Heart left ventricle (tissue), 16 donors: ENCODE data around the gene TAC4. TPM values are rescaled to one million over a fixed set of nuclear protein-coding genes. Genes with fewer than 3 reads are reported as not detected.

Experiments used
- ATAC-seq, 4 donors: fragments of 200-7000 bp; cut with Tn5 transposase; one replicate each; pipeline ENCODE4 v1.9.1; 2020 to 2022; ENCODE audit warnings: moderate library complexity in 4 of 4, mild to moderate bottlenecking in 3 of 4, moderate number of reproducible peaks in 1 of 4
- DNase-seq, 5 donors: peaks; one replicate each; pipeline ENCODE4 v3.0.0-alpha.2; 2020
- H3K27ac ChIP-seq, 12 donors: fragments of 200-600 bp; sonication (generic) in 4 of 12; one replicate each; pipeline versions ENCODE4 v1.5.0 to v1.8.0; 2016 to 2022; ENCODE audit warnings: mild to moderate bottlenecking in 2 of 12
- H3K27me3 ChIP-seq, 9 donors: fragments of 200-600 bp; sonication (generic) in 2 of 9; one replicate each; pipeline versions ENCODE4 v1.5.1 to v1.8.0; 2016 to 2022; ENCODE audit warnings: mild to moderate bottlenecking in 3 of 9
- H3K36me3 ChIP-seq, 9 donors: fragments of 200-600 bp; sonication (generic) in 2 of 9; one replicate each; pipeline versions ENCODE4 v1.5.0 to v1.8.0; 2018 to 2022; ENCODE audit warnings: mild to moderate bottlenecking in 2 of 9
- H3K4me1 ChIP-seq, 12 donors: fragments of 200-600 bp; sonication (generic) in 4 of 12; one replicate each; pipeline versions ENCODE4 v1.5.0 to v1.8.0; 2016 to 2022; ENCODE audit warnings: mild to moderate bottlenecking in 3 of 12
- H3K4me3 ChIP-seq, 12 donors: fragments of 200-600 bp; sonication (generic) in 4 of 12; one replicate each; pipeline versions ENCODE4 v1.5.0 to v1.8.0; 2017 to 2022; ENCODE audit warnings: mild to moderate bottlenecking in 9 of 12, moderate library complexity in 4 of 12
- H3K9me3 ChIP-seq, 12 donors: fragments of 200-600 bp; sonication (generic) in 4 of 12; one replicate each; pipeline versions ENCODE4 v1.5.0 to v1.8.0; 2016 to 2022; ENCODE audit warnings: mild to moderate bottlenecking in 1 of 12
- POLR2A ChIP-seq, 2 donors: fragments of 450-650 bp; IDR thresholded peaks; one replicate each; pipeline ENCODE4 v1.6.1; 2017; ENCODE audit warnings: antibody characterized with exemption in 2 of 2, mild to moderate bottlenecking in 2 of 2, moderate library complexity in 2 of 2
- WGBS, 4 donors: extraction: QIAGEN DNeasy Blood & Tissue Kit in 2 of 4; methylation state at CpG; one replicate each; pipeline versions ENCODE4 v1.1.5 to v1.1.7; 2013 to 2018; 5-methylcytosine and 5-hydroxymethylcytosine counted together
- intact Hi-C, 10 donors: fragments of 100-400 bp; cut with DNase I; formaldehyde crosslinking; loops; one replicate each; pipeline versions ENCODE4 v1.11.1 to v1.14.2; 2022
- polyA plus RNA-seq, 2 donors: library from polyadenylated mRNA; stranded (reverse); fragments of 200-250 nt; gene quantifications; one replicate each; pipeline ENCODE4 v1.2.3, GENCODE V29; 2013
- total RNA-seq, 9 donors: library from RNA; depleted of rRNA in 2 of 9; stranded (reverse); fragments of >200 nt in 2 of 9; fragmentation: NEBNext Ultra II Directional in 3 of 9; extraction: Animal tissue kit (Norgen Biotek cat#: 25700) in 3 of 9; gene quantifications; one replicate each; pipeline versions ENCODE4 v1.1.0 to v1.2.4, GENCODE V29; 2016 to 2023
- TF ChIP-seq, protein P1 (sequence below), 12 donors: fragments of 200-600 bp; sonication (generic) in 4 of 12; IDR thresholded peaks; one replicate each; pipeline versions ENCODE4 v1.5.0 to v1.8.0; 2018 to 2022; ENCODE audit warnings: antibody characterized with exemption in 12 of 12, mild to moderate bottlenecking in 5 of 12
- donor health status: ischemic (EF 13 %, LVEDD 7.1; RV severe dilation, severe dysfunction).
- donor health status: healthy with polysubstance abuse.
- donor health status: DM: no; HTN: yes; CAD: no.
- donor health status: DM: no; HTN: no; CAD: no.
- donor health status: ischemic (EF 25% LVEDD 6.9; RV normal size, moderate dysfunction).
- donor health status: ischemic (EF 25% LVEDD 5.7; RV mildly dilated, moderate dysfunction).
- donor health status: healthy.
- donor health status: DM: yes; HTN: yes; CAD: no.
- donor health status: ischemic (EF 35%, LVEDD 5.7; RV mildly dilated, moderate dysfunction).
- donor health status: nonischemic (EF 11% LVEDD 7.7; RV severe dilation, severe dysfunction).
- donor health status: DM: yes; HTN: yes; CAD: no.
- donor health status: PGD.
- donor health status: ischemic (EF 29% LVEDD 5.4; RV normal size, mild dysfunction).
- donor health status: nonischemic (EF 23%, LVEDD 6.1; RV moderate dilation, normal function).

The TAC4 gene
- total and polyA plus RNA-seq, 11 donors, result 0.50 to 2.1 (median 1.3) TPM; not detected in 8

DNA sequence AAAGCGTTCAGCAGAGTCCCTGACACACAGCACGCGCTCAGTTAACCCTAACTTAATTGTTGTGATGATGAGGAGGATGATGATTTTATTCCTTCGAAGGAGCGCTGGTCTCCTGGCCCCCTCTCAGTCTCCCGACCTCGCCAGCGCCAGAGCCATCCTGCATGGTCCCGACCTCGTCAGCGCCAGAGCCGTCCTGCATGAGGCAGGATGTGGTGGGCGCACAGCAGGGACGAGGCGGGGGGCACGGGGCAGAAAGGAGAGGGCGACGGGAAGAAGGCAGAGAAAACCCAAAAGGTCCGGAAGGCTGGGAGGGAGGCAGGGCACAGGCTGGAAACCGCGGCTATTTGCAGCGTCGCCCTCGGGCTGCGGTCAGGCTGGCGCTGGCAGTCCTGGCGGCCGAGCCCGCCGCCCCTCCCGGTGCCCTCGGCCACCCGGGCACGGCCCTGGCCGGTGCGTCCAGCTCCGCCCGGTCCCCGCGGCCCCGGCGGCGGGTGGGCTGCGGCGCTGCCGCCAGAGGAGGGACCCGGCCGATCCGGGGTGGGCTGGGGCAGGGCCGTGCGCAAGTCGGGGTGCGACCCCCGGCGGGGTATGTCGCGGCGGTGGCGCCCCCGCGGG lies 3.0 kb upstream of the TAC4 start:
- Histone ChIP-seq H3K27ac (peak overlapping the region in 9 of 12 donors; percentile 20 to 72 (median 58)), H3K4me1 (peaks cover 0 to 32% (median 20%) of the 10 kb centered on the region in 12 donors), H3K4me3 (peak overlapping the region; percentile 40 to 82 (median 64)), H3K36me3 (no peaks in the 10 kb centered on the region), H3K27me3 (no peaks in the 10 kb centered on the region), H3K9me3 (no peaks in the 10 kb centered on the region)
- intact Hi-C loops, result loop anchor here (1.0 to 10.0 kb wide), 12 partner anchors 62 to 416 kb away; partner anchors contain the start of genes SLC35B1 (in 5 of the 10), KAT7 (in 2 of the 10) and NXPH3 (in 1 of the 10)
- DNase-seq (peak in 4 of 5 donors; percentile 8 to 60 (median 44)), ATAC-seq (peak in 3 of 4 donors; percentile 23 to 42 (median 28))
- WGBS, 4 donors, result 3 to 8% (median 5%) methylated on average over 29 to 61 of the region's 61 CpGs
- TF ChIP-seq POLR2A (IDR thresholded peaks at IDR 0.05), result no peak
- TF ChIP-seq, protein P1, sequence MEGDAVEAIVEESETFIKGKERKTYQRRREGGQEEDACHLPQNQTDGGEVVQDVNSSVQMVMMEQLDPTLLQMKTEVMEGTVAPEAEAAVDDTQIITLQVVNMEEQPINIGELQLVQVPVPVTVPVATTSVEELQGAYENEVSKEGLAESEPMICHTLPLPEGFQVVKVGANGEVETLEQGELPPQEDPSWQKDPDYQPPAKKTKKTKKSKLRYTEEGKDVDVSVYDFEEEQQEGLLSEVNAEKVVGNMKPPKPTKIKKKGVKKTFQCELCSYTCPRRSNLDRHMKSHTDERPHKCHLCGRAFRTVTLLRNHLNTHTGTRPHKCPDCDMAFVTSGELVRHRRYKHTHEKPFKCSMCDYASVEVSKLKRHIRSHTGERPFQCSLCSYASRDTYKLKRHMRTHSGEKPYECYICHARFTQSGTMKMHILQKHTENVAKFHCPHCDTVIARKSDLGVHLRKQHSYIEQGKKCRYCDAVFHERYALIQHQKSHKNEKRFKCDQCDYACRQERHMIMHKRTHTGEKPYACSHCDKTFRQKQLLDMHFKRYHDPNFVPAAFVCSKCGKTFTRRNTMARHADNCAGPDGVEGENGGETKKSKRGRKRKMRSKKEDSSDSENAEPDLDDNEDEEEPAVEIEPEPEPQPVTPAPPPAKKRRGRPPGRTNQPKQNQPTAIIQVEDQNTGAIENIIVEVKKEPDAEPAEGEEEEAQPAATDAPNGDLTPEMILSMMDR (IDR thresholded peaks at IDR 0.05), result no peak

DNA sequence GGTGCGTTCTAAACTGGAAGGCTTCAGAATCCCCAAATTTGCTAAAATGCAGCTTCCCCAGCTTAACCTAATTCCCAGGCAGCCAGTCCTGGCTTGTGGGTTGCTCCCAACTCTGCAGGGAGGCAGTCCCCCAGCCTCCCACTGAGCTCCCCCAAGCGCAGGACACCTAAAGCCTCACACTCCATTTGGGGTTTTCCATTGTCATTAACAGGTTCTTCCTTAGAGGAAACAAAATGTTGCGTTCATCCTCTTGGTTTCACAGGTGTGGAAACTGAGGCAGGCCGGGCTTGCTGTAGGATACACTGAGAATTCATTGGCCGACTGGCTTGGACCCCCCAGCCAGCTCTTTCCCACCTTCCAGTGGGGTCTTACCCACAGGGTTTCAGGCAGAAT lies 2.3 kb upstream of the TAC4 start:
- ATAC-seq, result no peak
- intact Hi-C loops, result loop anchor here (2.0 to 10.0 kb wide), 11 partner anchors 61 to 415 kb away; partner anchors contain the start of genes SLC35B1 (in 5 of the 10), KAT7 (in 2 of the 10) and NXPH3 (in 1 of the 10)
- H3K4me3 ChIP-seq, result peak overlapping the region in 2 of 12 donors; percentile 69 to 70
- DNase-seq, result peak in 2 of 5 donors; percentile 14 to 39
- 86 to 91% (median 90%) methylated on average over 4 to 5 of the region's 5 CpGs for WGBS, 4 donors
- H3K27me3 ChIP-seq, result no peaks in the 10 kb centered on the region
- H3K27ac ChIP-seq, result peak overlapping the region in 2 of 12 donors; percentile 52 to 71
- H3K4me1 ChIP-seq, result peaks cover 0 to 37% (median 26%) of the 10 kb centered on the region in 12 donors
- no peaks in the 10 kb centered on the region for H3K9me3 ChIP-seq
- TF ChIP-seq, protein P1 (IDR thresholded peaks at IDR 0.05), result no peak
- TF ChIP-seq POLR2A (IDR thresholded peaks at IDR 0.05), result no peak
- H3K36me3 ChIP-seq, result no peaks in the 10 kb centered on the region

DNA sequence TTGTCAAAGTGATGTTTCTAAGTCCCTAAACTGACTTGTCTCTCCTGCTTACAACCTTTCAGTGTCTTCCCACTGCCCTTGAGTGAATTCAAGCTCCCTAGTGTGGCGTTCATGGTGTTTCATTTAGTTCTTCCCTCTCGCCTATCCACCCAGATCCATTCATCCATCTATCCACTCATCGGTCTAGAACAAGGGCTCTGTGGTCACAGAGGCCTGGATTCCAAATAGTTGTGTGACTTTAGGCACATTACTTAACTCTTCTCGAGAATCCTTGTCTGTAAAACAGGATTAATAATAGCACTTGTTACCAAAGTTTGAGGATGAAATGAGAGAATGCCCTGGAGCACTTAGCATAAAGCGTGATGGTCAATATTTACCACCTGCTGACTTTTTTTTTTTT lies 870 bp upstream of the TAC4 start:
- ATAC-seq, result no peak
- Histone ChIP-seq H3K27ac (no peak overlapping the region), H3K27me3 (no peaks in the 10 kb centered on the region), H3K4me1 (peaks cover 0 to 50% (median 36%) of the 10 kb centered on the region in 12 donors), H3K36me3 (no peaks in the 10 kb centered on the region), H3K4me3 (no peak overlapping the region), H3K9me3 (no peaks in the 10 kb centered on the region)
- WGBS, 4 donors, result 87 to 92% (median 88%) methylated on average over 5 of the region's 5 CpGs
- TF ChIP-seq, protein P1 (IDR thresholded peaks at IDR 0.05), result no peak
- TF ChIP-seq POLR2A (IDR thresholded peaks at IDR 0.05), result no peak
- intact Hi-C loops, result loop anchor here in 4 of 10 donors (5.0 to 10.0 kb wide), 5 partner anchors 54 to 141 kb away; partner anchors contain the start of genes KAT7 (in 1 of the 4) and SLC35B1 (in 1 of the 4)
- DNase-seq, result peak in 1 of 5 donors; percentile 2
